Neural crest cell (in vitro differentiated cells): ENCODE results near the gene CSRP2. TPM values are rescaled to one million over a fixed set of nuclear protein-coding genes. Genes with fewer than 3 reads are reported as not detected.

Source experiments
- DNase-seq: peaks from one replicate; pipeline ENCODE4 v3.0.0; 2021; ENCODE audit warnings: low read depth, mixed read lengths, low spot score
- H3K27ac Mint-ChIP-seq: one replicate; pipeline ENCODE4 v1.8.0; 2021; ENCODE audit warnings: mild to moderate bottlenecking, mixed read lengths; ENCODE audit not compliant: unreplicated experiment
- H3K27me3 Mint-ChIP-seq: 2 replicates; pipeline ENCODE4 v1.8.0; 2021; ENCODE audit warnings: low read depth, mild to moderate bottlenecking, mixed read lengths
- H3K36me3 Mint-ChIP-seq: 2 replicates; pipeline ENCODE4 v1.8.0; 2021; ENCODE audit warnings: low read depth, mild to moderate bottlenecking, mixed read lengths
- H3K4me1 Mint-ChIP-seq: 2 replicates; pipeline ENCODE4 v1.8.0; 2021; ENCODE audit warnings: mixed read lengths
- H3K4me3 Mint-ChIP-seq: one replicate; pipeline ENCODE4 v1.8.0; 2021; ENCODE audit warnings: mild to moderate bottlenecking, mixed read lengths
- H3K9me3 Mint-ChIP-seq: 2 replicates; pipeline ENCODE4 v1.8.0; 2021; ENCODE audit warnings: mixed read lengths
- CTCF ChIP-seq: fragments of 200-600 bp; sonication (generic); conservative IDR thresholded peaks from 2 replicates; pipeline ENCODE4 v1.5.0; 2021; ENCODE audit warnings: antibody characterized with exemption, mild to moderate bottlenecking
- total RNA-seq: library from RNA; stranded (reverse); gene quantifications from 2 replicates; pipeline ENCODE4 v1.2.1, GENCODE V29; 2021

CSRP2 gene
- total RNA-seq, 1 donor from 2014 or later = 80.8 TPM

GRCh38 chr12:76921100-76921471, 42.3 kb upstream of the CSRP2 start:
- H3K4me1 Mint-ChIP-seq = no peaks in the 10 kb centered on the region
- no peak overlapping the region for H3K4me3 Mint-ChIP-seq
- peaks cover 2% of the 10 kb centered on the region for H3K27me3 Mint-ChIP-seq
- H3K27ac Mint-ChIP-seq = no peak overlapping the region
- no peak for TF ChIP-seq CTCF
- no peak for DNase-seq
- H3K36me3 Mint-ChIP-seq = no peaks in the 10 kb centered on the region
- no peaks in the 10 kb centered on the region for H3K9me3 Mint-ChIP-seq

- Mint-ChIP-seq H3K27ac (no peak overlapping the region), H3K36me3 (no peaks in the 10 kb centered on the region), H3K9me3 (no peaks in the 10 kb centered on the region), H3K4me1 (no peaks in the 10 kb centered on the region), H3K4me3 (no peak overlapping the region), H3K27me3 (peaks cover 2% of the 10 kb centered on the region)
- DNase-seq = no peak
- no peak for TF ChIP-seq CTCF
These were observed 41.6 kb upstream of the CSRP2 start for GRCh38 chr12:76920172-76921099.

- Mint-ChIP-seq H3K27ac (no peak overlapping the region), H3K4me3 (no peak overlapping the region), H3K27me3 (peaks cover 2% of the 10 kb centered on the region)
These were observed 40.8 kb upstream of the CSRP2 start for GRCh38 chr12:76919383-76920171.

GRCh38 chr12:76916170-76916540, 37.3 kb upstream of the CSRP2 start:
- Mint-ChIP-seq H3K36me3 (no peaks in the 10 kb centered on the region), H3K4me1 (no peaks in the 10 kb centered on the region), H3K27ac (no peak overlapping the region), H3K9me3 (no peaks in the 10 kb centered on the region), H3K4me3 (no peak overlapping the region), H3K27me3 (peaks cover 5% of the 10 kb centered on the region)
- DNase-seq = no peak
- no peak for TF ChIP-seq CTCF

More at GRCh38 chr12:76919383-76920171, 40.8 kb upstream of the CSRP2 start:
- Mint-ChIP-seq H3K4me1 (no peaks in the 10 kb centered on the region), H3K9me3 (no peaks in the 10 kb centered on the region), H3K36me3 (no peaks in the 10 kb centered on the region)
- no peak for TF ChIP-seq CTCF
- DNase-seq = no peak

GRCh38 chr12:76915361-76916169, 36.7 kb upstream of the CSRP2 start:
- Mint-ChIP-seq H3K27ac (no peak overlapping the region), H3K4me3 (no peak overlapping the region), H3K27me3 (peaks cover 5% of the 10 kb centered on the region), H3K4me1 (no peaks in the 10 kb centered on the region), H3K36me3 (no peaks in the 10 kb centered on the region), H3K9me3 (no peaks in the 10 kb centered on the region)
- TF ChIP-seq CTCF = no peak
- DNase-seq = no peak
